Astrocyte of the spinal cord (primary cell): ENCODE results near the gene HDAC4.
"Not testable (repeated sequence)": the region's sequence is repeated elsewhere in the genome, so short reads cannot be mapped to it uniquely, and the experiment has no call there.

Experiments
- DNase-seq: peaks from one replicate; pipeline ENCODE4 v3.0.0; 2011; ENCODE audit warnings: low read depth, low spot score
- H3K4me3 ChIP-seq: 2 replicates; pipeline ENCODE4 v1.5.1; 2011; ENCODE audit warnings: low read depth, mild to moderate bottlenecking, low read length, moderate library complexity
- in situ Hi-C: cut with HindIII; loops from 2 replicates; pipeline ENCODE4 v1.10.0; 2017; ENCODE audit warnings: low sequenced_read_pairs
- TF ChIP-seq, protein P1 (sequence below): IDR thresholded peaks from 2 replicates; pipeline ENCODE4 v1.5.1; 2012; ENCODE audit warnings: low read depth, mild to moderate bottlenecking, low read length, inconsistent platforms

The HDAC4 gene

GRCh38 chr2:239400596-239401066, at the start of gene HDAC4:
TSS of gene HDAC4 (minus strand) at chr2:239401020. CDS start at chr2:239352699, 48,321 bp downstream.
- TF ChIP-seq, protein P1, sequence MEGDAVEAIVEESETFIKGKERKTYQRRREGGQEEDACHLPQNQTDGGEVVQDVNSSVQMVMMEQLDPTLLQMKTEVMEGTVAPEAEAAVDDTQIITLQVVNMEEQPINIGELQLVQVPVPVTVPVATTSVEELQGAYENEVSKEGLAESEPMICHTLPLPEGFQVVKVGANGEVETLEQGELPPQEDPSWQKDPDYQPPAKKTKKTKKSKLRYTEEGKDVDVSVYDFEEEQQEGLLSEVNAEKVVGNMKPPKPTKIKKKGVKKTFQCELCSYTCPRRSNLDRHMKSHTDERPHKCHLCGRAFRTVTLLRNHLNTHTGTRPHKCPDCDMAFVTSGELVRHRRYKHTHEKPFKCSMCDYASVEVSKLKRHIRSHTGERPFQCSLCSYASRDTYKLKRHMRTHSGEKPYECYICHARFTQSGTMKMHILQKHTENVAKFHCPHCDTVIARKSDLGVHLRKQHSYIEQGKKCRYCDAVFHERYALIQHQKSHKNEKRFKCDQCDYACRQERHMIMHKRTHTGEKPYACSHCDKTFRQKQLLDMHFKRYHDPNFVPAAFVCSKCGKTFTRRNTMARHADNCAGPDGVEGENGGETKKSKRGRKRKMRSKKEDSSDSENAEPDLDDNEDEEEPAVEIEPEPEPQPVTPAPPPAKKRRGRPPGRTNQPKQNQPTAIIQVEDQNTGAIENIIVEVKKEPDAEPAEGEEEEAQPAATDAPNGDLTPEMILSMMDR: no peak
- no peak for DNase-seq
- H3K4me3 ChIP-seq: peak within 1 kb of the TSS; percentile 90
- in situ Hi-C loops: no loop called here

DNA sequence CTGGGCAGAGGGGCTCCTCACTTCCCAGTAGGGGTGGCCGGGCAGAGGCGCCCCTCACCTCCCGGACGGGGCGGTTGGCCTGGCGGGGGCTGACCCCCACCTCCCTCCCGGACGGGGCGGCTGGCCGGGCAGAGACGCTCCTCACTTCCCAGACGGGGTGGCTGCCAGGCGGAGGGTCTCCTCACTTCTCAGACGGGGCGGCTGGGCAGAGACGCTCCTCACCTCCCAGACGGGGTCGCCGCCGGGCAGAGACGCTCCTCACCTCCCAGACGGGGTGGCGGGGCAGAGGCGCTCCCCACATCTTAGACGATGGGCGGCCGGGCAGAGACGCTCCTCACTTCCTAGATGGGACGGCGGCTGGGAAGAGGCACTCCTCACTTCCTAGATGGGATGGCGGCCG, 48.6 kb upstream of the HDAC4 start:
- H3K4me3 ChIP-seq, DNase-seq, in situ Hi-C loops: not testable (repeated sequence)

- in situ Hi-C loops: no loop called here
Measured at GRCh38 chr2:239445771-239446524, 45.1 kb upstream of the HDAC4 start.

DNA sequence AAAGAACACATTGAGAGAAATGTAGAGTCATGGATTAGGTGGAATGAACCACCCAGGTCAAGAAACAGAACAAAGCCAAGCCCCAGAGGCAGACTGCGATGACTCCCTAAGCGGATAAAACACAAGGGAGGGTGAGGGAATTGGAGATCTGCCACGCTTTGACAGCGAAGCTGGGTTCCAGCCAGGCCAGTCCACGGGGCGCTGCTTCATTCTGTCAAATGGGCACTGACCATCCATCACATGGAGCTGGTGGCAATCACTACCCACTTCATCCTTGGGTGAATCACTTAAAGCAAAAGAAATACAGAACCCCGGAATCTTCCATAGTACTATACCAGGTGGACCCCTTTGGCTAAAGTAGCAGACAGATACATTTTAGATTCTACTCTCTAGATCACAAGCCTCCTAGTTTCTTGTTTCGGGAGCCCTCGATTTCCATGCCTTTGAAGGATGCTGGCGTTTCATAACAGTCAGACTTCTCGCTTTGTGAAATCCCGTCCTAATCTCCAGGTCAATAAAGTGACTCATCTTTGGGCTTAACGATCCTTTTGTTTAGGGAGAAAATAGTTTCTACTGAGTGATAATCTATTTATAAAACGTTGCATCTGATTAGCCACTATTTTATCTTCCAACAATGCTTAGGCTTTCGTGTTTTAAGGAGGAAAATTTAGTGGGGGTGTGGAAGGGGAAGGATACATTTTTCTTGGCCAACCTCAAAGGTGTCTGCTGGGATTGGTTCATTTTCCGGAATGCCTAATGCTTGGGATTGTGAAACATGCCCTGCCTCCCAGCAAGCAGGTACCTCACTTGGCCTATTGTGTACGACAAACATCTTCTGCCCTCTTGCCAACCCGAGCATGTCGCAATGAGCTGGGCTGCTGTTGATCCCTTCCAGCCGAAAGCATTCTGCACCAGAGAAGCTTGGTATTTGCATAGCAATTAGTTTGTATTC, 44.1 kb upstream of the HDAC4 start:
- TF ChIP-seq, protein P1: no peak
- no peak overlapping the region for H3K4me3 ChIP-seq
- DNase-seq: no peak
- in situ Hi-C loops: no loop called here

More at GRCh38 chr2:239445771-239446524, 45.1 kb upstream of the HDAC4 start:
- no peak overlapping the region for H3K4me3 ChIP-seq
- TF ChIP-seq, protein P1: no peak
- DNase-seq: no peak

DNA sequence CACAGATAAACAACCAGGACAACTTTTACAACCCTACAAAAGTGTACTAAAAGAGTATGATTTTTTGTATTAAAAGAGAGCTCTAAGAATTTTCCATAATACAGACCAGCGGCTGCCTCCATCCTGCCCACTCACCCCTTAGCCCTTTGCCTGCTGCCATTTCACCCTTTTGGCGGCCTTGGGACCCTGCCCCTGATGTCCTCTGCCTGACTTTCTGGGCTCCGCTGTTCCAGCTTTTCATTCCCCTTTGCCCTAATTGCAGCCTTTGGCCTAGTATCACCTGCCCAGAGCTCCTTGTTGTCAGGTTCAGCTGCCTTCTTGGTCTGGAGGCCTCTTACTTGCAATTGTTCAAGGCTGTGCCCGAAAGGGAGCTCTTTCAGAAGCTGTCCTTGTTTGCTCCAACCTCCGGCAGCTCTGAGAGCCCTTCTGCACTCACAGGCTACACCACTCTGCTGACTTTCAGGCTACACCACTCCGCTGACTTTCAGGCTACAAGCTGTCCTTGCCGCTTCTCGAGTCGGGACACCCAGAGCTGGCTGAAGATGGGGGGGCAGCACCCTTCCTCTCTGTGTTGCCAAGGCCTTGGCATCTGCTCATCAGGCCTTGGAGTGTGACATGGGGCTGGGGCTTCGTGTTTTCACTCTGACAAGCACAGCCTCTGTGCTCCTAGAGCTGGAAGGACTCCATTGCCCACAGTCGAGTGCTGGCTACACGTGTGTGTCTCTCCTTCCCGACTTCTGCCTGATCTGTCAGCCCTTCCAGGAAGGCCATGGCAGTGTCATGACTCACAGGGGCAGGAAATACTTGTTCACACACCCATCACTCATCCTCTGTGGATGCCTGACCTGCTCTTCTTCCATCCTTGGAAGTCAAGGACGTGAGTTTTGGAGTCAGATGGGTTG, 43.1 kb upstream of the HDAC4 start:
- peak; percentile 13 for DNase-seq
- H3K4me3 ChIP-seq: no peak overlapping the region
- TF ChIP-seq, protein P1: no peak
- in situ Hi-C loops: no loop called here

DNA sequence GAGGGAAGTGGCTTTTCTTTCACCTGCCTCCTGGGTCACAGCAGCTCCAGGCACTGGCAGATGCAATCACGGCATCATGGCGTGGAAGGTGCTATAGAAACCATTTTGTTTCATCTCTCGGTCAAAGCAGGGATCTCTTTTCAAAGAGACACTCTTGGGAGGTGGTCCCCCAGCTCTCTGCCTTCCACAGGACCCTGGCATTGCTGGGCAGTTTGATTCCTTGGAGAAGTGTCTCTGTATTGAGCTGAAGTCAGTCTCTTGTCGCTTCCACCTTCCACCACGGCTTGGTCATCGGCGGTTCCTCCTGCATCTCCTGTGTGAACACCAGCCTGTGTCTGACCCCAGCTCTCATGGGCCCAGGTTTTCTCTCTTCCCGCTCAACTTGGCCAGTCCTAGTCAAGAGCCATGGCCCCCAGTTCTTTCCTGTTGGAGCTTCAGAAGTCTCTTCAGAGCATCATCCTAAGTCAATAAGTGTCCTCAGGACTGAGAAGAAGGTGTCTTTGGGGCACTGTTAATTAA, 42.3 kb upstream of the HDAC4 start:
- TF ChIP-seq, protein P1: no peak
- no peak overlapping the region for H3K4me3 ChIP-seq
- no peak for DNase-seq
- in situ Hi-C loops: no loop called here
